GM21381 (cell line): ENCODE measurements around the gene TGFBR2.

Source experiments
- ATAC-seq: cut with Tn5 transposase; IDR thresholded peaks from one replicate; pipeline ENCODE4 v1.9.1; 2021; ENCODE audit warnings: mild to moderate bottlenecking, moderate library complexity; ENCODE audit not compliant: unreplicated experiment

The TGFBR2 gene

GRCh38 chr3:30633718-30634117, 27.3 kb downstream of the TGFBR2 start:
- no peak for ATAC-seq

GRCh38 chr3:30634761-30635735, 28.6 kb downstream of the TGFBR2 start:
- no peak for ATAC-seq

- no peak for ATAC-seq
These were observed 31.2 kb downstream of the TGFBR2 start for GRCh38 chr3:30637310-30638219.

GRCh38 chr3:30638685-30639412, 32.4 kb downstream of the TGFBR2 start:
- no peak for ATAC-seq

- ATAC-seq = peak; percentile 74
These were observed 33.5 kb downstream of the TGFBR2 start for GRCh38 chr3:30639937-30640336.

- ATAC-seq = no peak
These were observed 34.5 kb downstream of the TGFBR2 start for GRCh38 chr3:30640851-30641250.

- ATAC-seq = no peak
These were observed 35.2 kb downstream of the TGFBR2 start for GRCh38 chr3:30641416-30642251.

- ATAC-seq = no peak
These were observed 36.5 kb downstream of the TGFBR2 start for GRCh38 chr3:30642849-30643361.

- ATAC-seq = no peak
These were observed 37.5 kb downstream of the TGFBR2 start for GRCh38 chr3:30643763-30644462.

- ATAC-seq = peak; percentile 72
These were observed 38.2 kb downstream of the TGFBR2 start for GRCh38 chr3:30644615-30645014.

- no peak for ATAC-seq
These were observed 38.7 kb downstream of the TGFBR2 start for GRCh38 chr3:30645077-30645476.

GRCh38 chr3:30646181-30646876, 39.9 kb downstream of the TGFBR2 start:
- no peak for ATAC-seq

GRCh38 chr3:30646961-30647752, 40.8 kb downstream of the TGFBR2 start:
- ATAC-seq = no peak

GRCh38 chr3:30648670-30649357, 42.4 kb downstream of the TGFBR2 start:
- ATAC-seq = no peak

- peak; percentile 49 for ATAC-seq
These were observed 43.3 kb downstream of the TGFBR2 start for GRCh38 chr3:30649572-30650318.

- ATAC-seq = no peak
These were observed 44.1 kb downstream of the TGFBR2 start for GRCh38 chr3:30650348-30650995.
